HUES6 (cell line): Measurements from ENCODE around the gene NLN.
"Not testable (repeated sequence)": the region's sequence is repeated elsewhere in the genome, so short reads cannot be mapped to it uniquely, and the experiment has no call there.

Experiments
- H3K27ac ChIP-seq: 2 replicates; pipeline ENCODE4 v1.7.0; 2013; ENCODE audit warnings: low read depth, mild to moderate bottlenecking, low read length, inconsistent platforms
- H3K27me3 ChIP-seq: 2 replicates; pipeline ENCODE4 v1.6.1; 2013; ENCODE audit warnings: low read length; ENCODE audit not compliant: control insufficient read depth, insufficient read depth
- H3K36me3 ChIP-seq: 2 replicates; pipeline ENCODE4 v1.6.1; 2013; ENCODE audit warnings: low read length; ENCODE audit not compliant: control insufficient read depth, insufficient read depth
- H3K4me1 ChIP-seq: 2 replicates; pipeline ENCODE4 v1.6.1; 2013; ENCODE audit warnings: low read length; ENCODE audit not compliant: control insufficient read depth, insufficient read depth
- H3K4me3 ChIP-seq: 2 replicates; pipeline ENCODE4 v1.5.1; 2013; ENCODE audit warnings: low read depth, low read length
- H3K9ac ChIP-seq: one replicate; pipeline ENCODE4 v1.6.1; 2013; ENCODE audit warnings: mild to moderate bottlenecking, low read length
- H3K9me3 ChIP-seq: 2 replicates; pipeline ENCODE4 v1.6.1; 2013; ENCODE audit warnings: low read depth, low read length; ENCODE audit not compliant: control insufficient read depth, insufficient read depth

Gene NLN

DNA sequence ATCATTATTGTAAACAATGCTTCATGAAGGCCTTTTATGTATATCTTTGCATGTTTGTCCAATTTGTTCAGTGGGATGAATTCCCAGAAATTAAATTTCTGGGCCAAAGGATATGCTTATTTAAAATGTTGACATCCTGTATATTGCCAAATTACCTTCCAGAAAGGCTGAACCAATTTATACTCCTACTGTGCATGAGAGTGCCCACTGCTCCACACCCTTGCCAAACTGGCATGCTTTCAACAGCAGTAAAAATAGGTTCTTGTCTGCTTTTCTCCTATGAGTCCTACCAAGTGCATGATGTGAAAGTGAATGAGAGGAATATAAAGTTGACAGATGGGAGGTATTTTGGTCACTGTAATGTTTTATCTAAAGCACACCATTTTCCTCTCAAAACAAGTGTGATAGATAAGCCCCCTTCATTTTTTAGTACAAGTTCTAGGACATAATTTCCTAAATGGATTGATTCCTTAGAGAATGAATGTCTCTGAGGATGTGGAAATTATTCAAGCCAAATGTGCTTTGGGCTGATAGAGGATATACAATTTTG is 133.8 kb downstream of the NLN start:
- H3K36me3 ChIP-seq: no peaks in the 10 kb centered on the region
- no peak overlapping the region for H3K27ac ChIP-seq
- no peaks in the 10 kb centered on the region for H3K27me3 ChIP-seq
- H3K4me1 ChIP-seq: no peaks in the 10 kb centered on the region
- H3K9ac ChIP-seq: no peak overlapping the region
- no peaks in the 10 kb centered on the region for H3K9me3 ChIP-seq
- no peak overlapping the region for H3K4me3 ChIP-seq

GRCh38 chr5:65856520-65856919 is 134.5 kb downstream of the NLN start:
- Histone ChIP-seq H3K27me3 (no peaks in the 10 kb centered on the region), H3K36me3 (no peaks in the 10 kb centered on the region), H3K9ac (no peak overlapping the region), H3K4me3 (no peak overlapping the region), H3K27ac (no peak overlapping the region), H3K4me1 (no peaks in the 10 kb centered on the region), H3K9me3 (no peaks in the 10 kb centered on the region)

GRCh38 chr5:65858316-65858715 is 136.3 kb downstream of the NLN start:
- H3K9ac ChIP-seq: no peak overlapping the region
- H3K27me3 ChIP-seq: no peaks in the 10 kb centered on the region
- H3K36me3 ChIP-seq: no peaks in the 10 kb centered on the region
- H3K4me1 ChIP-seq: no peaks in the 10 kb centered on the region
- no peak overlapping the region for H3K4me3 ChIP-seq
- H3K9me3 ChIP-seq: no peaks in the 10 kb centered on the region
- no peak overlapping the region for H3K27ac ChIP-seq

DNA sequence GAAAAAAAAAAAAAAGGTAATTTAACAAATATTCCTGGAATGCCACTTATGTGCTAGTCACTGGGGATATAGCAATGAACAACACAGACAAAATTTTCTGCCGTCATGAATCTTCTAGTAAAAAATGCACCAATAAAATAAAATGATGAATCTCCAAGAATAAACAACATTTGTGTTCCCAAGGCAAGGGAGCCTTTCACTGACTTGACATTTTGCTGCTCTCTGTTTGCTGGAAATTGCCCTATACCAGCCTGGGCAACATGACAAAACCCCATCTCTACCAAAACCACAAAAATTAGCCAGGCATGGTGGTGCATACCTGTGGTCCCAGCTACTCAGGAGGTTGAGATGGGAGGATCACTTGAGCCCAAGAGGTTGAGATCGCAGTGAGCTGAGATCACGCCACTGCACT is 139.8 kb downstream of the NLN start:
- Histone ChIP-seq H3K4me3 (no peak overlapping the region), H3K27ac (no peak overlapping the region), H3K27me3 (no peaks in the 10 kb centered on the region), H3K9ac (no peak overlapping the region), H3K9me3 (no peaks in the 10 kb centered on the region), H3K36me3 (no peaks in the 10 kb centered on the region), H3K4me1 (no peaks in the 10 kb centered on the region)

DNA sequence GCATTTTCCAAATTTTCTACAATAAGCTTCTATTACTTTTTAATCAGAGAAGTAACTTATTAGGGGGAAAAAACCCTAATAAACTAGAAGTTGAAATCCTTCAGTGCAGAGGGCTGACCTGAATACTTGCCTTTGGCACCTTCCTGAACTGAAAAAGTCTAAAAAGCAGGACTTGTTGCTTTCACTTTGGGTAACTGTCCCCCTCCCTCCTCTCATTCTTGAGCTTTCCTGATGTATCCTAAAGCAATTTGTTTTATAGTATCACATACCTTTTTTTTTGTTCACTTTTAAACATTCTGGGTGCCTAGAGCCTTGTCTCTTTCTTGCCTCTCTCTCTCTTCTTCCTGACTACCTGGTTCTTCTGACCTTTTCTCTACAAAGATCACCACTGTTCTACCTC is 140.4 kb downstream of the NLN start:
- Histone ChIP-seq H3K9ac (no peak overlapping the region), H3K27ac (no peak overlapping the region), H3K36me3 (no peaks in the 10 kb centered on the region), H3K4me1 (no peaks in the 10 kb centered on the region), H3K9me3 (no peaks in the 10 kb centered on the region), H3K4me3 (no peak overlapping the region), H3K27me3 (no peaks in the 10 kb centered on the region)

DNA sequence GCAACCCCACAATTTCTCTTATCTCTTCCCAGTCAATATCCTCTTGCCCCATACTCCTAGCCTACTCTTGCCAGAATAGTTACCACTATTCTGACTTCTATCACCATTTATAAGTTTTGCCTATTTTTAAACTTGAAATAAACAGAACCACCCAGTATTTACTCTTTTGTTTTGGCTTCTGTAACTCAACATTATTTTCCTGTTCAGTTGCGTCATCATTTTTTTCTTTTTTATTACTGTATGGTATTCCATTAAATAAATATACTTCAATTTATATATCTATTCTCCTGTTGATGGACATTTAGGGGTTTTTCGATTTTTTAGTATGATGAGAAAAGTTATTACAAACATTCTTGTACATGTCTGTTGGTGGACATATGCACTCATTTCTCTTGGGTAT is 141.7 kb downstream of the NLN start:
- H3K4me3 ChIP-seq: no peak overlapping the region
- H3K4me1 ChIP-seq: no peaks in the 10 kb centered on the region
- no peaks in the 10 kb centered on the region for H3K36me3 ChIP-seq
- H3K9ac ChIP-seq: no peak overlapping the region
- H3K9me3 ChIP-seq: no peaks in the 10 kb centered on the region
- no peak overlapping the region for H3K27ac ChIP-seq
- no peaks in the 10 kb centered on the region for H3K27me3 ChIP-seq

- H3K36me3 ChIP-seq: no peaks in the 10 kb centered on the region
- H3K4me1 ChIP-seq: no peaks in the 10 kb centered on the region
- no peaks in the 10 kb centered on the region for H3K27me3 ChIP-seq
- H3K9me3 ChIP-seq: no peaks in the 10 kb centered on the region
- no peak overlapping the region for H3K27ac ChIP-seq
- H3K9ac ChIP-seq: no peak overlapping the region
- no peak overlapping the region for H3K4me3 ChIP-seq
These were observed 145.0 kb downstream of the NLN start for GRCh38 chr5:65866837-65867521.

DNA sequence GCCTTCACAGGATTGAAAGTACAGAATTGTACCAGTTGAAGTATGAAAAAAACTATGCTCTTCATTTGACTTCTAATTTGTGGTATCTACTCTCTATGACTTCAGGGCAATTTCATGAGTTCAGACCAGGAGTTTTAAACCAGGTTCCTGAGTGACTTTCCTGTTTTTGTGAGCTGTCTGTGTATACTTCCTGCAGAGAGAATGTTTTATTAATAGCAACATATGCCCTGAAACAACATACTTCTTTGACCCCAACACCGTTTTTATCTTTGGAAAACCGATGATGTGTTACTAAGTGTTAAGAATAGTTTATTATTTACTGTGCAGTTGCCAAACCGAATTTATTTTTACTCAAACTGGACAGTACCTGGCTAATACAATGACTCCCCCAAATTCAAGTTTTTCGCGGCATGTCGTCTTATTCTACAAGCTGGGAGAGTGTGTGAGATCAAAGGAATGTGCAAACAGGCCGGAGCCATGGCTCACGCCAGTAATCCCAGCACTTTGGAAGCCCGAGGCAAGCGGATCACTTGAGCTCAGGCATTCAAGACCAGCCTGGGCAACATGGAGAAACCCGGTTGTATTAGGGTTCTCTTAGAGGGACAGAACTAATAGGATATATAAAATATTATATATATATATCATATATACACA is 145.7 kb downstream of the NLN start:
- H3K9ac ChIP-seq: no peak overlapping the region
- H3K4me3 ChIP-seq: no peak overlapping the region
- H3K27me3 ChIP-seq: no peaks in the 10 kb centered on the region
- no peaks in the 10 kb centered on the region for H3K9me3 ChIP-seq
- H3K36me3 ChIP-seq: no peaks in the 10 kb centered on the region
- H3K4me1 ChIP-seq: no peaks in the 10 kb centered on the region
- no peak overlapping the region for H3K27ac ChIP-seq

DNA sequence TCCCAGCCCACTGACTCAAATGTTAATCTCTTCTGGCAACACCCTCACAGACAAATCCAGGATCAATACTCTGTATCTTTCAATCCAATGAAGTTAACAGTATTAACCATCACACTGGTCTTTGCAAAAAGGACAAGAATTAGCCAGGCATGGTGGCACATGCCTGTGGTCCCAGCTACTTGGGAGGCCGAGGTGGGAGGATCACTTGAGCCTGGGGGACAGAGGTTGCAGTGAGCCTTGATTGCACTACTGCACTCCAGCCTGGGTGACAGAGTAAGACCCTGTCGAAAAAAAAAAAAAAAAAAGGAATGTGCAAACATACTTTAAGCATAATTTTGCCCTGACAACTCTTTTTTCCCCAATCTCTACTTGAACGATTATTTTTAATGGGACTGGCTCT is 146.5 kb downstream of the NLN start:
- Histone ChIP-seq H3K4me3 (no peak overlapping the region), H3K36me3 (no peaks in the 10 kb centered on the region), H3K27ac (no peak overlapping the region), H3K9ac (no peak overlapping the region), H3K27me3 (no peaks in the 10 kb centered on the region), H3K4me1 (no peaks in the 10 kb centered on the region), H3K9me3 (no peaks in the 10 kb centered on the region)

DNA sequence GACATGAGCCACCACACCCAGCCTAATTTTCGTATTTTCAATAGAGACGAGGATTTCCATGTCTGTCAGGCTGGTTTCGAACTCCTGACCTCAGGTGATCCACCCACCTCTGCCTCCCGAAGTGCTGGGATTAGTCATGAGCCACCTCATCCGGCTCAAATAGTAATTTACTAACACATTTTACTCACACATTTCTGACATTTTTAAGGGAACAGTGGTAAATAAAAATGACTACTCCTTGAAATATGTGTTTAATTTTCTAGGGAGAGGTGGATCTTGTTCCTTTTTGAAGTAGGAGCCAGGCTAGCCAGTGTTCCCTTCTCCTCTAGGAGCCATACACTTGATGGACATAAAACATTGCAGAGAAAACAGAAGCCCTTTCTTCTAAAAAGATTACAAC is 149.2 kb downstream of the NLN start:
- no peaks in the 10 kb centered on the region for H3K9me3 ChIP-seq
- no peak overlapping the region for H3K4me3 ChIP-seq
- H3K9ac ChIP-seq: no peak overlapping the region
- no peaks in the 10 kb centered on the region for H3K27me3 ChIP-seq
- H3K36me3 ChIP-seq: no peaks in the 10 kb centered on the region
- no peaks in the 10 kb centered on the region for H3K4me1 ChIP-seq
- H3K27ac ChIP-seq: no peak overlapping the region

- not testable (repeated sequence) for H3K9me3 ChIP-seq, H3K9ac ChIP-seq, H3K27me3 ChIP-seq, H3K4me3 ChIP-seq, H3K27ac ChIP-seq, H3K36me3 ChIP-seq, H3K4me1 ChIP-seq
These were observed 149.8 kb downstream of the NLN start for GRCh38 chr5:65871776-65872175.
